Measurements from ENCODE around the gene SPTBN2.

Gene SPTBN2

GRCh38 chr11:66692871-66693331 lies 36.1 kb downstream of the SPTBN2 start:
- H3K4me3 ChIP-seq (ENCODE audit: low read depth, low read length), result no peak overlapping the region
- no peak for DNase-seq
- H3K27me3 ChIP-seq (replicated peaks), result no peaks in the 10 kb centered on the region
- in situ Hi-C loops (cut with HindIII; ENCODE audit: low pct_ligation_motif_present, low sequenced_read_pairs), result no loop called here
- TF ChIP-seq CTCF (IDR thresholded peaks at IDR 0.05; ENCODE audit: low read depth, low read length, missing control alignments), result no peak
- H3K27ac ChIP-seq, result no peak overlapping the region
- no peaks in the 10 kb centered on the region for H3K36me3 ChIP-seq (replicated peaks)

- no peaks in the 10 kb centered on the region for H3K36me3 ChIP-seq (replicated peaks)
- DNase-seq, result no peak
- no peak overlapping the region for H3K4me3 ChIP-seq (ENCODE audit: low read depth, low read length)
- in situ Hi-C loops (cut with HindIII; ENCODE audit: low pct_ligation_motif_present, low sequenced_read_pairs), result no loop called here
- no peak overlapping the region for H3K27ac ChIP-seq
- no peak for TF ChIP-seq CTCF (IDR thresholded peaks at IDR 0.05; ENCODE audit: low read depth, low read length, missing control alignments)
- no peaks in the 10 kb centered on the region for H3K27me3 ChIP-seq (replicated peaks)
These were observed 36.6 kb downstream of the SPTBN2 start for GRCh38 chr11:66692446-66692845.

- Histone ChIP-seq H3K27ac (no peak overlapping the region), H3K4me3 (ENCODE audit: low read depth, low read length) (no peak overlapping the region), H3K27me3 (replicated peaks) (no peaks in the 10 kb centered on the region), H3K36me3 (replicated peaks) (no peaks in the 10 kb centered on the region)
- in situ Hi-C loops (cut with HindIII; ENCODE audit: low pct_ligation_motif_present, low sequenced_read_pairs), result no loop called here
- TF ChIP-seq CTCF (IDR thresholded peaks at IDR 0.05; ENCODE audit: low read depth, low read length, missing control alignments), result no peak
- no peak for DNase-seq
These were observed 37.6 kb downstream of the SPTBN2 start for GRCh38 chr11:66691311-66691980.

GRCh38 chr11:66689661-66690590 lies 39.1 kb downstream of the SPTBN2 start:
- no peaks in the 10 kb centered on the region for H3K27me3 ChIP-seq (replicated peaks)
- no peak overlapping the region for H3K27ac ChIP-seq
- no peak for DNase-seq
- TF ChIP-seq CTCF (IDR thresholded peaks at IDR 0.05; ENCODE audit: low read depth, low read length, missing control alignments), result no peak
- in situ Hi-C loops (cut with HindIII; ENCODE audit: low pct_ligation_motif_present, low sequenced_read_pairs), result no loop called here
- H3K4me3 ChIP-seq (ENCODE audit: low read depth, low read length), result no peak overlapping the region
- H3K36me3 ChIP-seq (replicated peaks), result no peaks in the 10 kb centered on the region

GRCh38 chr11:66688561-66689534 lies 40.2 kb downstream of the SPTBN2 start:
- H3K36me3 ChIP-seq (replicated peaks), result no peaks in the 10 kb centered on the region
- no peak overlapping the region for H3K4me3 ChIP-seq (ENCODE audit: low read depth, low read length)
- no peak for TF ChIP-seq CTCF (IDR thresholded peaks at IDR 0.05; ENCODE audit: low read depth, low read length, missing control alignments)
- H3K27ac ChIP-seq, result no peak overlapping the region
- DNase-seq, result no peak
- in situ Hi-C loops (cut with HindIII; ENCODE audit: low pct_ligation_motif_present, low sequenced_read_pairs), result no loop called here
- H3K27me3 ChIP-seq (replicated peaks), result no peaks in the 10 kb centered on the region
